GM18526 (cell line): ENCODE data around the gene EXTL1.

ENCODE experiments used
- POLR2A ChIP-seq: IDR thresholded peaks from 3 replicates; pipeline ENCODE4 v1.6.1; 2011; ENCODE audit not compliant: insufficient read length; ENCODE audit errors: extremely low read depth

Gene EXTL1

GRCh38 chr1:26081267-26082019 lies 59.9 kb downstream of the EXTL1 start:
- TF ChIP-seq POLR2A: no peak

GRCh38 chr1:26082020-26082350 lies 60.4 kb downstream of the EXTL1 start:
- TF ChIP-seq POLR2A: no peak

- no peak for TF ChIP-seq POLR2A
Measured at GRCh38 chr1:26083208-26083607, 61.6 kb downstream of the EXTL1 start.

GRCh38 chr1:26084091-26084561 lies 62.6 kb downstream of the EXTL1 start:
- no peak for TF ChIP-seq POLR2A

- TF ChIP-seq POLR2A: no peak
Measured at GRCh38 chr1:26084844-26085243, 63.3 kb downstream of the EXTL1 start.
